Smooth muscle cell (in vitro differentiated cells): ENCODE data around the gene ALKBH5. TPM values are rescaled to one million over a fixed set of nuclear protein-coding genes. Genes with fewer than 3 reads are reported as not detected.
A peak's percentile ranks its signal among the peaks of the same experiment; 100 is the strongest.

Experiments used
- DNase-seq: peaks from one replicate; lab custom pipeline; 2025; ENCODE audit not compliant: unreplicated experiment; lab: John Stamatoyannopoulos, UW
- H2AFZ ChIP-seq: fragments of 200-600 bp; sonication (generic); 2 replicates; pipeline ENCODE4 v1.6.0; 2016; ENCODE audit warnings: antibody characterized with exemption, low read depth, mild to moderate bottlenecking
- H3F3A ChIP-seq: fragments of 200-600 bp; sonication (generic); 2 replicates; pipeline ENCODE4 v1.6.0; 2017; ENCODE audit warnings: antibody characterized with exemption, low read depth
- H3K27ac ChIP-seq: fragments of 200-600 bp; sonication (generic); 2 replicates; pipeline ENCODE4 v1.5.1; 2016; ENCODE audit warnings: low read depth, mild to moderate bottlenecking
- H3K27me3 ChIP-seq: fragments of 200-600 bp; sonication (generic); 2 replicates; pipeline ENCODE4 v1.6.1; 2016; ENCODE audit warnings: low read depth, mild to moderate bottlenecking
- H3K36me3 ChIP-seq: fragments of 200-600 bp; sonication (generic); 2 replicates; pipeline ENCODE4 v1.5.1; 2016; ENCODE audit warnings: low read depth
- H3K4me1 ChIP-seq: fragments of 200-600 bp; sonication (generic); 2 replicates; pipeline ENCODE4 v1.5.1; 2016; ENCODE audit warnings: low read depth
- H3K4me2 ChIP-seq: fragments of 200-600 bp; sonication (generic); 2 replicates; pipeline ENCODE4 v1.6.0; 2016; ENCODE audit warnings: mild to moderate bottlenecking
- H3K4me3 ChIP-seq: fragments of 200-600 bp; sonication (generic); 2 replicates; pipeline ENCODE4 v1.5.1; 2016; ENCODE audit warnings: mild to moderate bottlenecking
- H3K79me2 ChIP-seq: fragments of 200-600 bp; sonication (generic); 2 replicates; pipeline ENCODE4 v1.6.0; 2016; ENCODE audit warnings: low read depth, mild to moderate bottlenecking
- H3K9ac ChIP-seq: fragments of 200-600 bp; sonication (generic); 2 replicates; pipeline ENCODE4 v1.6.0; 2016; ENCODE audit warnings: low read depth
- H3K9me3 ChIP-seq: fragments of 200-600 bp; sonication (generic); replicated peaks from 2 replicates; pipeline ENCODE4 v1.5.1; 2016; ENCODE audit warnings: low read depth
- H4K20me1 ChIP-seq: fragments of 200-600 bp; sonication (generic); 2 replicates; pipeline ENCODE4 v1.6.0; 2016; ENCODE audit warnings: low read depth
- WGBS: methylation state at CpG from one replicate; pipeline ENCODE4 v1.1.7; 2016; ENCODE audit warnings: low lambda C conversion rate; 5-methylcytosine and 5-hydroxymethylcytosine counted together
- polyA plus RNA-seq: library from polyadenylated mRNA; unstranded; fragments of >200 nt; fragmentation: Nextera tagmentation; extraction: Ambion mirVana; gene quantifications from 2 replicates; pipeline ENCODE4 v1.2.1, GENCODE V29; 2016
- total RNA-seq: library from RNA; depleted of rRNA; stranded (reverse); fragments of >200 nt; gene quantifications from 2 replicates; pipeline ENCODE4 v1.2.3, GENCODE V29; 2014
- TF ChIP-seq, protein P1 (sequence below): fragments of 200-600 bp; sonication (generic); IDR thresholded peaks from 2 replicates; pipeline ENCODE4 v1.5.1; 2017; ENCODE audit warnings: borderline replicate concordance, mild to moderate bottlenecking, antibody characterized with exemption; ENCODE audit not compliant: insufficient read depth, poor library complexity, severe bottlenecking

ALKBH5 gene
- total and polyA plus RNA-seq, 2 experiments from 2014 or later: 93.1 to 119 TPM

DNA sequence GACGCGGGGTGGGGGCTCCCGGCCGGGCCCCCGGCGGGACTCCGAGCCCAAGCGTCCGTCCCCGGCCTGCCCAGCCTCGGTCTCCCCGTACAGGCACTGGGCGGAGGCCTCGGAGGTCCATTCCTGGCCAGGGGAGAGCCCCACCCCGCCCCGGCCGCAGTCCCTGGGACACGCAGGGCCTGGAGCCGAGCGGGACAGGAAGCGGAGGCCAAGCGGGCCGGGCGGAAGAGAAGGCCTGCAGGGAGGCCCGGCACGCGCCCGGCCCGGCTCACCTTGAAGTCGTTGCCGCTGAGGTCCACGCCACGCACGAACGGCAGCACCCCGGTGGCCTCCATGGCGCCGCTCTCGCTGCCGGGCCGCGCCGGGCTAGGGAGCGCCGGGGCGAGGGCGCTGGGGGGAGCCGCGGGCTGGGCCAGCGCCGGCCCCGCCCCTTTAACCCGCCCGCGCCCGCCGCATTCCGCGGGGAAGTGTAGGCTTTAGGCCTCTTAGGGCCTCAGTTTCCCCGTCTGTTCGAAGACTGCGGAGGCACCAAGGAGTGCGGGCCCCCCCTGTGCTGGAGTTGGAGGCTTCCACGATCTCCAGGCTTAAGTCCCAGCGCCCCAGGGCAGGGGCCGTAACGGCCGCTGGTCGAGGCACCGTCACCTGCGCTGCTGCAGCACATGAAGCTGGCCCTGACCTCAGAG, 74.9 kb downstream of the ALKBH5 start, which contains the start of gene FLII:
Gene FLII, minus strand, starts transcription at position 383 of the 683 bp plus-strand sequence. Its CDS starts 48 bp downstream, at position 335.
- Histone ChIP-seq H3K27ac (peak within 1 kb of the TSS; percentile 98), H3K4me3 (peak within 1 kb of the TSS; percentile 85), H3K4me2 (peak within 1 kb of the TSS; percentile 91), H3K9me3 (no peaks in the 10 kb centered on the region), H3K36me3 (no peaks in the 10 kb centered on the region), H2AFZ (peak within 1 kb of the TSS; percentile 23), H3F3A (peaks cover 10% of the 10 kb centered on the region), H3K27me3 (no peaks in the 10 kb centered on the region), H3K9ac (peak within 1 kb of the TSS; percentile 97), H4K20me1 (peaks cover 64% of the 10 kb centered on the region), H3K79me2 (peaks cover 38% of the 10 kb centered on the region), H3K4me1 (peaks cover 19% of the 10 kb centered on the region)
- 6% methylated on average over 29 of the region's 71 CpGs for WGBS
- TF ChIP-seq, protein P1, sequence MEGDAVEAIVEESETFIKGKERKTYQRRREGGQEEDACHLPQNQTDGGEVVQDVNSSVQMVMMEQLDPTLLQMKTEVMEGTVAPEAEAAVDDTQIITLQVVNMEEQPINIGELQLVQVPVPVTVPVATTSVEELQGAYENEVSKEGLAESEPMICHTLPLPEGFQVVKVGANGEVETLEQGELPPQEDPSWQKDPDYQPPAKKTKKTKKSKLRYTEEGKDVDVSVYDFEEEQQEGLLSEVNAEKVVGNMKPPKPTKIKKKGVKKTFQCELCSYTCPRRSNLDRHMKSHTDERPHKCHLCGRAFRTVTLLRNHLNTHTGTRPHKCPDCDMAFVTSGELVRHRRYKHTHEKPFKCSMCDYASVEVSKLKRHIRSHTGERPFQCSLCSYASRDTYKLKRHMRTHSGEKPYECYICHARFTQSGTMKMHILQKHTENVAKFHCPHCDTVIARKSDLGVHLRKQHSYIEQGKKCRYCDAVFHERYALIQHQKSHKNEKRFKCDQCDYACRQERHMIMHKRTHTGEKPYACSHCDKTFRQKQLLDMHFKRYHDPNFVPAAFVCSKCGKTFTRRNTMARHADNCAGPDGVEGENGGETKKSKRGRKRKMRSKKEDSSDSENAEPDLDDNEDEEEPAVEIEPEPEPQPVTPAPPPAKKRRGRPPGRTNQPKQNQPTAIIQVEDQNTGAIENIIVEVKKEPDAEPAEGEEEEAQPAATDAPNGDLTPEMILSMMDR: no peak
- DNase-seq: no peak

Other genes starting within 250 kb of the ALKBH5 start
- gene TOM1L2, start 211.4 kb upstream of the ALKBH5 start, total RNA-seq: 27.0 and 27.3 TPM in 2 replicates
- gene TOM1L2, start 211.4 kb upstream of the ALKBH5 start, polyA plus RNA-seq: 20.3 and 37.9 TPM in 2 replicates
- 0.72 TPM in 1 of 2 replicates, not detected in the other for gene DRC3, start 211.0 kb upstream of the ALKBH5 start, total RNA-seq
- 0.83 and 2.4 TPM in 2 replicates for gene DRC3, start 211.0 kb upstream of the ALKBH5 start, polyA plus RNA-seq
- gene ATPAF2, start 144.7 kb upstream of the ALKBH5 start, total RNA-seq: 9.8 and 32.3 TPM in 2 replicates
- gene ATPAF2, start 144.7 kb upstream of the ALKBH5 start, polyA plus RNA-seq: 31.0 and 51.9 TPM in 2 replicates
- gene GID4, start 144.4 kb upstream of the ALKBH5 start, total RNA-seq: 7.7 and 8.4 TPM in 2 replicates
- gene GID4, start 144.4 kb upstream of the ALKBH5 start, polyA plus RNA-seq: 6.1 and 7.5 TPM in 2 replicates
- gene DRG2, start 95.9 kb upstream of the ALKBH5 start, total RNA-seq: 24.5 and 25.3 TPM in 2 replicates
- 32.5 and 36.6 TPM in 2 replicates for gene DRG2, start 95.9 kb upstream of the ALKBH5 start, polyA plus RNA-seq
- gene MYO15A, start 75.1 kb upstream of the ALKBH5 start, total RNA-seq: 2.0 and 2.3 TPM in 2 replicates
- 2.7 and 3.6 TPM in 2 replicates for gene MYO15A, start 75.1 kb upstream of the ALKBH5 start, polyA plus RNA-seq
- gene LLGL1, start 41.8 kb downstream of the ALKBH5 start, total RNA-seq: 37.3 and 37.7 TPM in 2 replicates
- 6.7 and 8.5 TPM in 2 replicates for gene LLGL1, start 41.8 kb downstream of the ALKBH5 start, polyA plus RNA-seq
- 132 and 149 TPM in 2 replicates for gene FLII, start 74.9 kb downstream of the ALKBH5 start, total RNA-seq
- 188 and 210 TPM in 2 replicates for gene FLII, start 74.9 kb downstream of the ALKBH5 start, polyA plus RNA-seq
- gene MIEF2, start 76.8 kb downstream of the ALKBH5 start, total RNA-seq: 10.4 and 12.0 TPM in 2 replicates
- gene MIEF2, start 76.8 kb downstream of the ALKBH5 start, polyA plus RNA-seq: 13.5 and 14.3 TPM in 2 replicates
- gene TOP3A, start 131.2 kb downstream of the ALKBH5 start, total RNA-seq: 19.9 and 40.9 TPM in 2 replicates
- 14.6 and 22.9 TPM in 2 replicates for gene TOP3A, start 131.2 kb downstream of the ALKBH5 start, polyA plus RNA-seq
- 10.4 and 12.6 TPM in 2 replicates for gene SMCR8, start 131.5 kb downstream of the ALKBH5 start, total RNA-seq
- gene SMCR8, start 131.5 kb downstream of the ALKBH5 start, polyA plus RNA-seq: 3.3 and 4.5 TPM in 2 replicates
- 4.1 and 5.9 TPM in 2 replicates for gene SHMT1, start 179.7 kb downstream of the ALKBH5 start, total RNA-seq
- gene SHMT1, start 179.7 kb downstream of the ALKBH5 start, polyA plus RNA-seq: 8.5 and 10.3 TPM in 2 replicates
- gene EVPLL, start 193.9 kb downstream of the ALKBH5 start, total RNA-seq: not detected in 2 replicates
- not detected in 2 replicates for gene EVPLL, start 193.9 kb downstream of the ALKBH5 start, polyA plus RNA-seq